Endodermal cell (in vitro differentiated cells): Measurements from ENCODE around the gene MIA3. TPM values are rescaled to one million over a fixed set of nuclear protein-coding genes. Genes with fewer than 3 reads are reported as not detected.
A peak's percentile ranks its signal among the peaks of the same experiment; 100 is the strongest.

ENCODE experiments used
- DNase-seq: peaks from one replicate; pipeline ENCODE4 v3.0.0-alpha.2; 2017
- H3K27ac ChIP-seq: 2 replicates; pipeline ENCODE4 v1.5.1; 2013; ENCODE audit warnings: mild to moderate bottlenecking, low read depth, low read length, moderate library complexity
- H3K27me3 ChIP-seq: 2 replicates; pipeline ENCODE4 v1.6.1; 2013; ENCODE audit warnings: mild to moderate bottlenecking, low read length, moderate library complexity; ENCODE audit not compliant: insufficient read depth, control insufficient read depth, poor library complexity, severe bottlenecking
- H3K36me3 ChIP-seq: 2 replicates; pipeline ENCODE4 v1.7.0; 2013; ENCODE audit warnings: mild to moderate bottlenecking, low read length, moderate library complexity; ENCODE audit not compliant: control insufficient read depth, insufficient read depth
- H3K4me1 ChIP-seq: one replicate; pipeline ENCODE4 v1.7.0; 2013; ENCODE audit warnings: low read length; ENCODE audit not compliant: control insufficient read depth, insufficient read depth
- H3K4me3 ChIP-seq: 2 replicates; pipeline ENCODE4 v1.5.1; 2013; ENCODE audit warnings: mild to moderate bottlenecking, low read length, moderate library complexity
- H3K9ac ChIP-seq: 2 replicates; pipeline ENCODE4 v1.6.1; 2013; ENCODE audit warnings: mild to moderate bottlenecking, low read length, moderate library complexity; ENCODE audit not compliant: poor library complexity, severe bottlenecking; ENCODE audit errors: extremely low read depth
- H3K9me3 ChIP-seq: 2 replicates; pipeline ENCODE4 v1.6.1; 2013; ENCODE audit warnings: mild to moderate bottlenecking, low read length, moderate library complexity; ENCODE audit not compliant: control insufficient read depth
- H3K27ac Mint-ChIP-seq: 2 replicates; pipeline ENCODE4 v1.8.0; 2020; ENCODE audit warnings: mixed read lengths
- H3K27me3 Mint-ChIP-seq: 2 replicates; pipeline ENCODE4 v1.8.0; 2021; ENCODE audit warnings: mild to moderate bottlenecking, mixed read lengths; ENCODE audit not compliant: insufficient read depth
- H3K36me3 Mint-ChIP-seq: 2 replicates; pipeline ENCODE4 v1.8.0; 2020; ENCODE audit warnings: low read depth, mixed read lengths
- H3K4me1 Mint-ChIP-seq: 2 replicates; pipeline ENCODE4 v1.8.0; 2020; ENCODE audit warnings: mixed read lengths
- H3K4me3 Mint-ChIP-seq: 2 replicates; pipeline ENCODE4 v1.8.0; 2020; ENCODE audit warnings: mild to moderate bottlenecking, moderate library complexity, mixed read lengths
- H3K9me3 Mint-ChIP-seq: 2 replicates; pipeline ENCODE4 v1.8.0; 2020; ENCODE audit warnings: mild to moderate bottlenecking, mixed read lengths
- WGBS, 2 experiments: methylation state at CpG; one replicate each; pipeline versions ENCODE4 v1.1.5 to v1.1.7; 2013; ENCODE audit warnings: missing lambda C conversion rate in 2 of 2, mixed read lengths in 1 of 2; ENCODE audit not compliant: insufficient coverage in 1 of 2, insufficient read length in 1 of 2; 5-methylcytosine and 5-hydroxymethylcytosine counted together
- total RNA-seq, 2 donors: library from RNA; stranded (reverse); fragmentation: NEBNext Ultra II Directional in 1 of 2; extraction: Animal tissue kit (Norgen Biotek cat#: 25700) in 1 of 2; gene quantifications; 2 replicates in 1 of 2; 3 replicates in 1 of 2; pipeline ENCODE4 v1.2.1, GENCODE V29; 2021
- TF ChIP-seq, protein P1 (sequence below): fragments of 200-600 bp; sonication (generic); conservative IDR thresholded peaks from 2 replicates; pipeline ENCODE4 v1.5.0; 2021; ENCODE audit warnings: antibody characterized with exemption, mild to moderate bottlenecking

MIA3 gene
- total RNA-seq, 2 donors from 2014 or later: 69.9 to 76.8 TPM

DNA sequence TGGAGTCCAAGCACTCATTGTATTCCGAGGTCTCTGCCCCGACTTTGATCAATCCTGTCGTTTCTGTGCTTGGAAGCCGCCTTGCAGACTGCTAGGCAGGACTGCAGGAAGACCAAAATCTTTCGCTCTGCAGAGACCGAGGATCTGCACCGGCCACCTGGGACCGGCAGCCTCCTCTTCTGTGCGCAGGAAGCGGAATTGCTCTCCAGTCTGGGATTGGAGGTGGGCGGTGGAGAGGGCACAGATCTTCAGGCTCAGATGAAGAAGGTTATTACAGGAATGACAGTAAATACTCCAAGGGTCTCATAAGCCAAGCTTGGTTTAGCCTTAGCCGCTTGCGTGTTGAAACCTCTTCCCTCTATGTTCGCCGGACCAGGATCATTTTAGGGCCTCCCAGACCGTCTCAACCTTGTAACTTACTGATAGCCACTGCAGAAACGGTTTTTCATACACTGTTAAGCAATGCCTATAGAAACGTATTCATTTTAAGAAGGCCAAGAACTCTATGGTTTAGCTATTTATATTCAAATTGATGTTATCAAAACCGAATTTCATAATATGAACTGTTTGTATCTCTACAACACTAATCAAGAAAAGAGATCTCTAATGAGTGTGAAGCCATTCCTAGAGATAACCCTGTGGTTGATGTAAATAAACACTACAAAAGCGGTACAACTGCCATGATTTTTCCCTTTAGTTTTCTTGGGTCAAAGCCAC, 1.1 kb downstream of the MIA3 start:
- 17 to 22% methylated on average over 16 to 20 of the region's 20 CpGs for whole genome bisulfite sequencing, 2 experiments
- H3K36me3 ChIP-seq: peaks cover 27% of the 10 kb centered on the region
- peaks cover 28% of the 10 kb centered on the region for H3K36me3 Mint-ChIP-seq
- peak overlapping the region; percentile 68 for H3K9ac ChIP-seq
- H3K27ac Mint-ChIP-seq: peak overlapping the region; percentile 90
- peak overlapping the region; percentile 93 for H3K4me3 Mint-ChIP-seq
- H3K9me3 ChIP-seq: no peaks in the 10 kb centered on the region
- H3K27me3 Mint-ChIP-seq: peaks cover 23% of the 10 kb centered on the region
- no peaks in the 10 kb centered on the region for H3K4me1 ChIP-seq
- H3K4me3 ChIP-seq: peak overlapping the region; percentile 94
- DNase-seq: peak; percentile 79
- TF ChIP-seq, protein P1, sequence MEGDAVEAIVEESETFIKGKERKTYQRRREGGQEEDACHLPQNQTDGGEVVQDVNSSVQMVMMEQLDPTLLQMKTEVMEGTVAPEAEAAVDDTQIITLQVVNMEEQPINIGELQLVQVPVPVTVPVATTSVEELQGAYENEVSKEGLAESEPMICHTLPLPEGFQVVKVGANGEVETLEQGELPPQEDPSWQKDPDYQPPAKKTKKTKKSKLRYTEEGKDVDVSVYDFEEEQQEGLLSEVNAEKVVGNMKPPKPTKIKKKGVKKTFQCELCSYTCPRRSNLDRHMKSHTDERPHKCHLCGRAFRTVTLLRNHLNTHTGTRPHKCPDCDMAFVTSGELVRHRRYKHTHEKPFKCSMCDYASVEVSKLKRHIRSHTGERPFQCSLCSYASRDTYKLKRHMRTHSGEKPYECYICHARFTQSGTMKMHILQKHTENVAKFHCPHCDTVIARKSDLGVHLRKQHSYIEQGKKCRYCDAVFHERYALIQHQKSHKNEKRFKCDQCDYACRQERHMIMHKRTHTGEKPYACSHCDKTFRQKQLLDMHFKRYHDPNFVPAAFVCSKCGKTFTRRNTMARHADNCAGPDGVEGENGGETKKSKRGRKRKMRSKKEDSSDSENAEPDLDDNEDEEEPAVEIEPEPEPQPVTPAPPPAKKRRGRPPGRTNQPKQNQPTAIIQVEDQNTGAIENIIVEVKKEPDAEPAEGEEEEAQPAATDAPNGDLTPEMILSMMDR: no peak
- no peaks in the 10 kb centered on the region for H3K9me3 Mint-ChIP-seq
- H3K27ac ChIP-seq: no peak overlapping the region
- H3K27me3 ChIP-seq: peaks cover 28% of the 10 kb centered on the region
- H3K4me1 Mint-ChIP-seq: peaks cover 15% of the 10 kb centered on the region

GRCh38 chr1:222620566-222620965, 2.7 kb downstream of the MIA3 start:
- H3K27ac ChIP-seq: no peak overlapping the region
- peaks cover 13% of the 10 kb centered on the region for H3K27me3 ChIP-seq
- Mint-ChIP-seq H3K4me1 (peaks cover 15% of the 10 kb centered on the region), H3K4me3 (no peak overlapping the region), H3K27ac (no peak overlapping the region), H3K9me3 (no peaks in the 10 kb centered on the region), H3K36me3 (peaks cover 33% of the 10 kb centered on the region), H3K27me3 (peaks cover 14% of the 10 kb centered on the region)
- no peaks in the 10 kb centered on the region for H3K4me1 ChIP-seq
- H3K9me3 ChIP-seq: no peaks in the 10 kb centered on the region
- TF ChIP-seq, protein P1: no peak
- H3K9ac ChIP-seq: no peak overlapping the region
- no peak overlapping the region for H3K4me3 ChIP-seq
- peaks cover 38% of the 10 kb centered on the region for H3K36me3 ChIP-seq
- DNase-seq: no peak
- WGBS, 2 experiments: 90 to 95% methylated on average over 1 to 2 of the region's 2 CpGs

GRCh38 chr1:222622765-222623164, 4.9 kb downstream of the MIA3 start:
- no peaks in the 10 kb centered on the region for H3K4me1 ChIP-seq
- no peak overlapping the region for H3K27ac ChIP-seq
- H3K36me3 ChIP-seq: peaks cover 60% of the 10 kb centered on the region
- H3K27me3 Mint-ChIP-seq: no peaks in the 10 kb centered on the region
- no peak overlapping the region for H3K9ac ChIP-seq
- H3K27ac Mint-ChIP-seq: no peak overlapping the region
- H3K4me3 ChIP-seq: no peak overlapping the region
- WGBS, 2 experiments: 87 to 92% methylated on average over 3 to 4 of the region's 5 CpGs
- no peaks in the 10 kb centered on the region for H3K27me3 ChIP-seq
- DNase-seq: no peak
- H3K9me3 ChIP-seq: no peaks in the 10 kb centered on the region
- H3K4me1 Mint-ChIP-seq: peaks cover 10% of the 10 kb centered on the region
- no peak overlapping the region for H3K4me3 Mint-ChIP-seq
- TF ChIP-seq, protein P1: no peak
- H3K9me3 Mint-ChIP-seq: no peaks in the 10 kb centered on the region
- H3K36me3 Mint-ChIP-seq: peaks cover 50% of the 10 kb centered on the region
